LNCAP (cell line): Measurements from ENCODE around the gene BPIFB1.

Source experiments
- TF ChIP-seq, protein P1 (sequence below): fragments of 450-650 bp; IDR thresholded peaks from 2 replicates; pipeline ENCODE4 v1.5.1; 2017; ENCODE audit warnings: mild to moderate bottlenecking

Gene BPIFB1

DNA sequence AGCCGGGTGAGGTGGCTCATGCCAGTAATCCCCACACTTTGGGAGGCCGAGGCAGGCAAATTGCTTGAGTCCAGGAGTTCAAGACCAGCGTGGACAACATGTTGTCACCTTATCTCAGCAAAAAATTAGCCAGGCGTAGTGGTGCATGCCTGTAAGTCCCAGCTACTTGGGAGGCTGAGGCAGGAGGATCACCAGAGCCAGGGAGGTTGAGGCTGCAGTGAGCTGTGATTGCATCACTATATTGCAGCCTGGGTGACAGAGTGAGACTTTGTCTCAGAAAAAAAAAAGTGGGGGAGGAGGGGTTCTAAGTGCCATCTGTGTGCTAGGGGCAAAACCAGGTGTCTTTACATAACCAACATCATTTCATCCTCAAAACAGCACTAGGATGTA is 70.0 kb downstream of the BPIFB1 start:
- TF ChIP-seq, protein P1, sequence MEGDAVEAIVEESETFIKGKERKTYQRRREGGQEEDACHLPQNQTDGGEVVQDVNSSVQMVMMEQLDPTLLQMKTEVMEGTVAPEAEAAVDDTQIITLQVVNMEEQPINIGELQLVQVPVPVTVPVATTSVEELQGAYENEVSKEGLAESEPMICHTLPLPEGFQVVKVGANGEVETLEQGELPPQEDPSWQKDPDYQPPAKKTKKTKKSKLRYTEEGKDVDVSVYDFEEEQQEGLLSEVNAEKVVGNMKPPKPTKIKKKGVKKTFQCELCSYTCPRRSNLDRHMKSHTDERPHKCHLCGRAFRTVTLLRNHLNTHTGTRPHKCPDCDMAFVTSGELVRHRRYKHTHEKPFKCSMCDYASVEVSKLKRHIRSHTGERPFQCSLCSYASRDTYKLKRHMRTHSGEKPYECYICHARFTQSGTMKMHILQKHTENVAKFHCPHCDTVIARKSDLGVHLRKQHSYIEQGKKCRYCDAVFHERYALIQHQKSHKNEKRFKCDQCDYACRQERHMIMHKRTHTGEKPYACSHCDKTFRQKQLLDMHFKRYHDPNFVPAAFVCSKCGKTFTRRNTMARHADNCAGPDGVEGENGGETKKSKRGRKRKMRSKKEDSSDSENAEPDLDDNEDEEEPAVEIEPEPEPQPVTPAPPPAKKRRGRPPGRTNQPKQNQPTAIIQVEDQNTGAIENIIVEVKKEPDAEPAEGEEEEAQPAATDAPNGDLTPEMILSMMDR = no peak
